ENCODE data around the gene CFAP99. TPM values are rescaled to one million over a fixed set of nuclear protein-coding genes. Genes with fewer than 3 reads are reported as not detected.

CFAP99 gene
- total RNA-seq, 1 donor from 2014 or later: not detected

- FAIRE-seq (no peak), DNase-seq (ENCODE audit: low read depth) (no peak)
- no peak for TF ChIP-seq CTCF (IDR thresholded peaks at IDR 0.05; ENCODE audit: insufficient read depth, low read length, severe bottlenecking)
- no peak overlapping the region for H3K4me3 ChIP-seq (ENCODE audit: low read depth, low read length)
- peaks cover 5% of the 10 kb centered on the region for H3K36me3 ChIP-seq (ENCODE audit: control insufficient read depth, insufficient read depth, low read length)
- H3K27me3 ChIP-seq (ENCODE audit: control insufficient read depth, insufficient read depth, low read length): no peaks in the 10 kb centered on the region
Measured at GRCh38 chr4:2485956-2486355, 67.2 kb downstream of the CFAP99 start.

GRCh38 chr4:2486981-2487380, 68.2 kb downstream of the CFAP99 start:
- peaks cover 7% of the 10 kb centered on the region for H3K36me3 ChIP-seq (ENCODE audit: control insufficient read depth, insufficient read depth, low read length)
- H3K4me3 ChIP-seq (ENCODE audit: low read depth, low read length): no peak overlapping the region
- no peak for TF ChIP-seq CTCF (IDR thresholded peaks at IDR 0.05; ENCODE audit: insufficient read depth, low read length, severe bottlenecking)
- no peak for DNase-seq (ENCODE audit: low read depth)
- H3K27me3 ChIP-seq (ENCODE audit: control insufficient read depth, insufficient read depth, low read length): no peaks in the 10 kb centered on the region
- no peak for FAIRE-seq

GRCh38 chr4:2487632-2488031, 68.9 kb downstream of the CFAP99 start:
- H3K4me3 ChIP-seq (ENCODE audit: low read depth, low read length): no peak overlapping the region
- DNase-seq (ENCODE audit: low read depth) (no peak), FAIRE-seq (no peak)
- H3K36me3 ChIP-seq (ENCODE audit: control insufficient read depth, insufficient read depth, low read length): peaks cover 7% of the 10 kb centered on the region
- H3K27me3 ChIP-seq (ENCODE audit: control insufficient read depth, insufficient read depth, low read length): no peaks in the 10 kb centered on the region
- TF ChIP-seq CTCF (IDR thresholded peaks at IDR 0.05; ENCODE audit: insufficient read depth, low read length, severe bottlenecking): no peak

- TF ChIP-seq CTCF (IDR thresholded peaks at IDR 0.05; ENCODE audit: insufficient read depth, low read length, severe bottlenecking): no peak
- Histone ChIP-seq H3K27me3 (ENCODE audit: control insufficient read depth, insufficient read depth, low read length) (no peaks in the 10 kb centered on the region), H3K4me3 (ENCODE audit: low read depth, low read length) (no peak overlapping the region), H3K36me3 (ENCODE audit: control insufficient read depth, insufficient read depth, low read length) (peaks cover 10% of the 10 kb centered on the region)
- no peak for DNase-seq (ENCODE audit: low read depth)
- FAIRE-seq: no peak
Measured at GRCh38 chr4:2489081-2489805, 70.5 kb downstream of the CFAP99 start.

- no peak overlapping the region for H3K4me3 ChIP-seq (ENCODE audit: low read depth, low read length)
- TF ChIP-seq CTCF (IDR thresholded peaks at IDR 0.05; ENCODE audit: insufficient read depth, low read length, severe bottlenecking): no peak
- H3K36me3 ChIP-seq (ENCODE audit: control insufficient read depth, insufficient read depth, low read length): peaks cover 12% of the 10 kb centered on the region
- no peak for FAIRE-seq
- no peaks in the 10 kb centered on the region for H3K27me3 ChIP-seq (ENCODE audit: control insufficient read depth, insufficient read depth, low read length)
- DNase-seq (ENCODE audit: low read depth): peak; percentile 15
Measured at GRCh38 chr4:2489841-2490552, 71.2 kb downstream of the CFAP99 start.

Data from bronchial epithelial cell (primary cell).